Immature natural killer cell (primary cell): ENCODE measurements around the gene EPB42. TPM values are rescaled to one million over a fixed set of nuclear protein-coding genes. Genes with fewer than 3 reads are reported as not detected.

Experiments used
- polyA plus RNA-seq, 3 donors: library from polyadenylated mRNA; unstranded; fragments of 300-500 nt; fragmentation: Illumina TruSeq; gene quantifications; one replicate each; pipeline ENCODE4 v1.2.3, GENCODE V29; 2021

EPB42 gene
- polyA plus RNA-seq, 3 donors from 2014 or later: not detected

Other genes with a start within 250 kb of the EPB42 start
- 10 to 100 TPM; 12.1 to 26.5 (median 15.1) TPM for gene UBR1, start 115.0 kb downstream of the EPB42 start, polyA plus RNA-seq
- 10 to 100 TPM in 2 of 3 donors, 1 to 10 TPM in 1; 9.3 to 12.7 (median 12.5) TPM for gene TMEM62, start 87.4 kb downstream of the EPB42 start, polyA plus RNA-seq
- 100 to 1,000 TPM; 186 to 286 (median 197) TPM for gene CCNDBP1, start 35.6 kb downstream of the EPB42 start, polyA plus RNA-seq
- gene TGM5, start 45.9 kb upstream of the EPB42 start, polyA plus RNA-seq: under 1 TPM in 1 of 3 donors, not detected in 2; 0.21 TPM
- not detected for gene TGM7, start 81.2 kb upstream of the EPB42 start, polyA plus RNA-seq
- 1 to 10 TPM in 2 of 3 donors, under 1 TPM in 1; 0.40 to 2.5 (median 2.3) TPM for gene LCMT2, start 109.6 kb upstream of the EPB42 start, polyA plus RNA-seq
- gene ZSCAN29, start 150.0 kb upstream of the EPB42 start, polyA plus RNA-seq: 1 to 10 TPM in 2 of 3 donors, under 1 TPM in 1; 0.39 to 8.9 (median 4.1) TPM
- gene TUBGCP4, start 150.1 kb upstream of the EPB42 start, polyA plus RNA-seq: 10 to 100 TPM; 11.1 to 18.1 (median 11.7) TPM